K562 (cell line): ENCODE results near the gene HGD. TPM values are rescaled to one million over a fixed set of nuclear protein-coding genes. Genes with fewer than 3 reads are reported as not detected.

ENCODE experiments used
- ATAC-seq: fragments of 200-7000 bp; cut with Tn5 transposase; 3 replicates; pipeline ENCODE4 v1.9.1; 2020; ENCODE audit warnings: moderate library complexity
- BruUV-seq: library from RNA; stranded (reverse); fragments of 400-500 nt; replicated peaks from 2 replicates; lab custom pipeline; 2021; lab: Mats Ljungman, UMichigan
- CTCF ChIA-PET: fragments of 300-600 bp; formaldehyde crosslinking; extraction: SDS; loops from one replicate; lab custom pipeline; 2021; ENCODE audit warnings: low intra/inter-chr PET ratio; lab: Yijun Ruan, JAX
- POLR2A ChIA-PET: fragments of 300-600, 350-650 bp; sonication (Branson Sonifier 250); formaldehyde crosslinking; extraction: SDS; loops from one replicate; lab custom pipeline; 2021; ENCODE audit warnings: antibody characterized with exemption, inconsistent platforms; lab: Yijun Ruan, JAX
- DNase-seq, 4 experiments: peaks; one replicate each; pipeline versions ENCODE4 v3.0.0 to v3.0.0-alpha.2; 2011 to 2018; ENCODE audit warnings: low spot score in 3 of 4, mixed read lengths in 3 of 4; ENCODE audit errors: extremely low read depth in 1 of 4
- FAIRE-seq: peaks from 2 replicates; lab custom pipeline; 2011; peaks lifted over from hg19 to GRCh38; lab: Jason Lieb, UNC
- H2AFZ ChIP-seq: 2 replicates; pipeline ENCODE4 v1.6.0; 2011; ENCODE audit warnings: low read depth, low read length, control low read depth, inconsistent platforms
- H3K27ac ChIP-seq: fragments of 200-600 bp; 3 replicates; pipeline ENCODE4 v1.8.0; 2011; ENCODE audit warnings: low read depth, mild to moderate bottlenecking, control low read depth, inconsistent platforms, low read length, moderate library complexity, mixed read lengths; ENCODE audit errors: extremely low read depth
- H3K27me3 ChIP-seq, 2 experiments: fragments of 300-600 bp in 1 of 2; 2 replicates in 1 of 2; 3 replicates in 1 of 2; pipeline versions ENCODE4 v1.6.0 to v1.8.0; 2011; ENCODE audit warnings: inconsistent platforms in 2 of 2, low read length in 2 of 2, mild to moderate bottlenecking in 1 of 2, mixed read lengths in 1 of 2, moderate library complexity in 1 of 2; ENCODE audit not compliant: control insufficient read depth in 2 of 2, insufficient read depth in 2 of 2
- H3K36me3 ChIP-seq: fragments of 300-600 bp; 3 replicates; pipeline ENCODE4 v1.8.0; 2011; ENCODE audit warnings: mild to moderate bottlenecking, low read length, inconsistent platforms; ENCODE audit not compliant: control insufficient read depth, insufficient read depth
- H3K4me1 ChIP-seq, 2 experiments: fragments of 200-600 bp in 1 of 2; replicated peaks in 1 of 2; 2 replicates in 1 of 2; 3 replicates in 1 of 2; pipeline versions ENCODE4 v1.5.1 to v1.8.0; 2011; ENCODE audit warnings: inconsistent platforms in 2 of 2, low read length in 2 of 2, mild to moderate bottlenecking in 1 of 2, mixed read lengths in 1 of 2, moderate library complexity in 1 of 2; ENCODE audit not compliant: control insufficient read depth in 2 of 2, insufficient read depth in 2 of 2
- H3K4me2 ChIP-seq: 2 replicates; pipeline ENCODE4 v1.6.1; 2011; ENCODE audit warnings: low read length, control low read depth, inconsistent platforms, mixed read lengths; ENCODE audit not compliant: insufficient read depth
- H3K4me3 ChIP-seq: fragments of 200-600 bp; sonication (generic), shearing (Covaris generic); 2 replicates; pipeline ENCODE4 v1.5.1; 2016; ENCODE audit warnings: control low read depth, inconsistent platforms
- H3K79me2 ChIP-seq: fragments of 200-600 bp; 3 replicates; pipeline ENCODE4 v1.8.0; 2011; ENCODE audit warnings: low read length, inconsistent platforms; ENCODE audit not compliant: control insufficient read depth, insufficient read depth
- H3K9ac ChIP-seq, 2 experiments: 2 replicates each; pipeline versions ENCODE4 v1.6.0 to v1.6.1; 2011; ENCODE audit warnings: low read depth in 2 of 2, low read length in 2 of 2, control low read depth in 1 of 2, inconsistent platforms in 1 of 2, mild to moderate bottlenecking in 1 of 2, mixed read lengths in 1 of 2; ENCODE audit not compliant: insufficient read depth in 1 of 2
- H3K9me1 ChIP-seq: one replicate; pipeline ENCODE4 v1.6.0; 2011; ENCODE audit warnings: inconsistent platforms, mild to moderate bottlenecking, low read length, moderate library complexity; ENCODE audit not compliant: control insufficient read depth, insufficient read depth
- H3K9me3 ChIP-seq: replicated peaks from 2 replicates; pipeline ENCODE4 v1.5.1; 2011; ENCODE audit warnings: low read depth, low read length, inconsistent platforms; ENCODE audit not compliant: control insufficient read depth, insufficient read depth
- H4K20me1 ChIP-seq: replicated peaks from 2 replicates; pipeline ENCODE4 v1.6.1; 2011; ENCODE audit warnings: low read length, inconsistent platforms, mixed read lengths; ENCODE audit not compliant: control insufficient read depth, insufficient read depth
- C11orf30 ChIP-seq: fragments of 450-650 bp; IDR thresholded peaks from 2 replicates; pipeline ENCODE4 v1.6.1; 2016; ENCODE audit warnings: low read depth, mild to moderate bottlenecking
- LEF1 ChIP-seq: fragments of 450-650 bp; IDR thresholded peaks from 2 replicates; pipeline ENCODE4 v1.6.1; 2016; ENCODE audit warnings: mild to moderate bottlenecking
- POLR2AphosphoS5 ChIP-seq: IDR thresholded peaks from 2 replicates; pipeline ENCODE4 v1.6.1; 2011; ENCODE audit warnings: mild to moderate bottlenecking, low read depth, low read length, moderate library complexity; ENCODE audit not compliant: control insufficient read depth, insufficient read depth
- SNRNP70 ChIP-seq: fragments of 200-400 bp; formaldehyde crosslinking; optimal IDR thresholded peaks from 2 replicates; pipeline ENCODE3; 2017; ENCODE audit warnings: low read depth, low read length
- ZNF316 ChIP-seq: fragments of 450-650 bp; IDR thresholded peaks from 2 replicates; pipeline ENCODE4 v1.6.1; 2016
- ZNF57 ChIP-seq: fragments of 450-650 bp; formaldehyde crosslinking; IDR thresholded peaks from 2 replicates; pipeline ENCODE4 v1.4.0; 2020; ENCODE audit warnings: mild to moderate bottlenecking, moderate library complexity
- ZNF707 ChIP-seq: fragments of 250-450 bp; sonication (Bioruptor Pico); conservative IDR thresholded peaks from 2 replicates; pipeline ENCODE4 v1.8.0; 2022; ENCODE audit warnings: inconsistent platforms, mild to moderate bottlenecking, moderate library complexity
- WGBS: fragments of 100-300 bp; shearing (Covaris generic); methylation state at CpG from one replicate; pipeline ENCODE4 v1.1.6; 2016; ENCODE audit warnings: low coverage, mixed read lengths; ENCODE audit not compliant: insufficient coverage; ENCODE audit errors: missing lambda C conversion rate; 5-methylcytosine and 5-hydroxymethylcytosine counted together
- in situ Hi-C: fragments of 300-500 bp; cut with MboI; formaldehyde crosslinking; loops from 4 replicates; pipeline ENCODE4 v1.15.0; 2018; ENCODE audit warnings: inconsistent platforms, mixed read lengths
- intact Hi-C: fragments of 100-400 bp; cut with micrococcal nuclease; formaldehyde crosslinking; loops from 2 replicates; pipeline ENCODE4 v1.14.2; 2022
- polyA plus RNA-seq, 8 experiments: library from polyadenylated mRNA; depleted of rRNA in 4 of 8; stranded (reverse) in 5 of 8; unstranded in 3 of 8; fragments of >200 nt; fragmentation: Nextera tagmentation in 2 of 8; fragmentation: Illumina TruSeq in 1 of 8; extraction: Ambion mirVana in 2 of 8; extraction: Trizol in 1 of 8; gene quantifications; 2 replicates each; pipeline versions ENCODE4 v1.2.1 to v1.2.3, GENCODE V29; 2011 to 2014; ENCODE audit warnings: inconsistent platforms in 1 of 8, missing spikeins in 1 of 8
- total RNA-seq, 7 experiments: library from RNA; depleted of rRNA in 6 of 7; stranded (reverse); fragments of >200 nt in 6 of 7; fragmentation: Illumina TruSeq in 2 of 7; extraction: Trizol in 2 of 7; gene quantifications; 2 replicates each; pipeline versions ENCODE4 v1.2.1 to v1.2.3, GENCODE V29; 2011 to 2021; ENCODE audit warnings: low replicate concordance in 1 of 7

The HGD gene
- total and polyA plus RNA-seq, 9 of the 15 experiments (the other 6 are each of a cell fraction or from before 2014, with no cell fraction given) = 0.08 to 0.25 (median 0.17) TPM; not detected in 4

DNA sequence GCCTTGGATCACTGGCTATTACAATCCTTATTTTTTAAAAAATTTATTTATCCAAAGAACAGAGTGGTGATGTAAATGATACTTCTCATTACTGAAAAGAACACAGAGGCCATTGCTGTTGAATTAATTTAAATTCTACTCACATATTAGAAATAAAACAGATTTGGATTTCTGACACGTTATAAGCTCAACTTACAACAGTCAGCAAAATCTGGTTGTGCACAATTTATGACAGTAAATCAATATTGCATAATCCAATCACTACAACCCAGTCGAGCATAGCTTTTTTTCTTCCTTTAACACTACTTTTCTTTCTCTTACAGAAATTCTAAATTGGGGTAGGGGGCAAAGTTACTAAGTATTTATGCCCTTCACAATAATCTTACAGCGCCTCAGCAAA, 17.3 kb upstream of the HGD start:
- WGBS = 43% methylated on average over 3 of the region's 3 CpGs
- no peaks in the 10 kb centered on the region for H3K79me2 ChIP-seq
- intact Hi-C loops = no loop called here
- no peaks in the 10 kb centered on the region for H4K20me1 ChIP-seq
- no peak for DNase-seq
- in situ Hi-C loops = no loop called here
- no peaks in the 10 kb centered on the region for H3K27me3 ChIP-seq
- FAIRE-seq = no peak
- H3K4me1 ChIP-seq = no peaks in the 10 kb centered on the region
- CTCF ChIA-PET = no interaction called here
- H3K27ac ChIP-seq = no peak overlapping the region
- POLR2A ChIA-PET = no interaction called here
- ATAC-seq = no peak
- no peak for TF ChIP-seq LEF1
- peak; percentile 51 for TF ChIP-seq ZNF316
- 0 out of 2 replicates have a peak, but pooled peaks have one; percentile 11 for TF ChIP-seq C11orf30
- no peak for TF ChIP-seq ZNF57 (CRISPR knock-in tag)
- TF ChIP-seq ZNF707 = no peak
- no peak for TF ChIP-seq SNRNP70
- TF ChIP-seq POLR2AphosphoS5 = no peak
- no peaks in the 10 kb centered on the region for H3K36me3 ChIP-seq
- H3K4me2 ChIP-seq = no peak overlapping the region
- no peak overlapping the region for H3K4me3 ChIP-seq
- BruUV-seq = no TSS peak
- H3K9ac ChIP-seq = no peak overlapping the region
- no peaks in the 10 kb centered on the region for H3K9me3 ChIP-seq
- H3K9me1 ChIP-seq = no peaks in the 10 kb centered on the region
- no peak overlapping the region for H2AFZ ChIP-seq
